ENCODE results near the gene PRDM16.

GRCh38 chr1:3327936-3328590 is 259.1 kb downstream of the PRDM16 start:
- TF ChIP-seq YY1 (IDR thresholded peaks at IDR 0.05; ENCODE audit: insufficient read depth, insufficient read length), result no peak
- no peak for TF ChIP-seq ZNF274 (IDR thresholded peaks at IDR 0.05; ENCODE audit: low read depth, low read length)
